Ectodermal cell (in vitro differentiated cells): ENCODE results near the gene RAB35.

Experiments
- H3K27ac ChIP-seq: 2 replicates; pipeline ENCODE4 v1.7.0; 2013; ENCODE audit warnings: mild to moderate bottlenecking, low read depth, low read length; ENCODE audit not compliant: insufficient read depth, poor library complexity, severe bottlenecking
- H3K27me3 ChIP-seq: 2 replicates; pipeline ENCODE4 v1.7.0; 2013; ENCODE audit warnings: mild to moderate bottlenecking, low read length; ENCODE audit not compliant: insufficient read depth, control insufficient read depth, poor library complexity, severe bottlenecking
- H3K36me3 ChIP-seq: one replicate; pipeline ENCODE4 v1.7.0; 2013; ENCODE audit warnings: low read length; ENCODE audit not compliant: control insufficient read depth, insufficient read depth
- H3K4me1 ChIP-seq: one replicate; pipeline ENCODE4 v1.7.0; 2013; ENCODE audit warnings: low read length; ENCODE audit not compliant: control insufficient read depth, insufficient read depth
- H3K4me3 ChIP-seq: 2 replicates; pipeline ENCODE4 v1.7.0; 2013; ENCODE audit warnings: low read depth, low read length, control low read depth; ENCODE audit not compliant: insufficient read depth
- H3K9me3 ChIP-seq: 2 replicates; pipeline ENCODE4 v1.7.0; 2013; ENCODE audit warnings: mild to moderate bottlenecking, low read length, moderate library complexity; ENCODE audit not compliant: control insufficient read depth
- WGBS, 2 experiments: methylation state at CpG; one replicate each; pipeline ENCODE4 v1.1.7; 2013; ENCODE audit warnings: missing lambda C conversion rate in 2 of 2; 5-methylcytosine and 5-hydroxymethylcytosine counted together

RAB35 gene

DNA sequence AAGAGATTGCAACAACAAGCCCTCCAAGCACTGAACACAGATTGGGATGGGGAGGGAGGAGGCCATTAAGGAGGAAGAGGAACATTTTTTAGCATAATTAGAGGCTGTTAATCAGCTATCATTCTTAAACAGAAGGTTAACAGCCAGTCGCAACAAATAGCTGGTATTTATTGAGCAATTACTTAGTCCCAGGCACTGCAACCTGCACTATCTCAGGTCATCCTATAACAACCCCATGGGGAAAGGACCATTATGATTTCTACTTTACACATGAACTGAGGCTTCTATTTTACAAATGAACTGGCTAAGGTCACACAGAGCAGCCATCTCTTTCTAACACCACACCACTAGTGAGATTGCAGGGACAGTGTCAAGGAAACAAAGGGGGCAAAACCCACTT is 10.4 kb downstream of the RAB35 start:
- Histone ChIP-seq H3K36me3 (no peaks in the 10 kb centered on the region), H3K4me1 (peaks cover 5% of the 10 kb centered on the region), H3K4me3 (no peak overlapping the region), H3K27me3 (no peaks in the 10 kb centered on the region), H3K9me3 (no peaks in the 10 kb centered on the region), H3K27ac (no peak overlapping the region)
- WGBS, 2 experiments = 91 to 95% methylated on average over 1 of the region's 1 CpG

DNA sequence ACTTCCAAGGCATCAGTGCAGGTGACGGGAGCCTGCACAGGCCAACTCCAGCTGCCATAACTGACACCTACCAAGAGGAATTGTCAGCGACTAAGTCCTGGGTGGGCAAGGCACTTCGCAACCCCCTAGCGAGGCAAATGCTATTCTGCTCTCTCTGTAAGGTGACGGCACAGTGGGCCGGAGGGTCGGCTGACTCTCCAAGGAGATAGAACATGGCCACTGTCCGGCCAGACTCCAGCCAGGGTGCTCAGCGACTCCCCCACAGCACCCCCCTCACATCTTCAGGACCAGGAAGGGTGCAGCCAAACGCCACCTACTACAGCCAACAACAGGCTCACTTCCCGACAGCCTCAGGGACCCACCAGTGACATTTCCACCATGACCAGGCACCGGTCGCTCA is 13.2 kb downstream of the RAB35 start:
- no peak overlapping the region for H3K27ac ChIP-seq
- H3K4me1 ChIP-seq = peaks cover 5% of the 10 kb centered on the region
- no peaks in the 10 kb centered on the region for H3K27me3 ChIP-seq
- WGBS, 2 experiments = 96% methylated on average over 13 of the region's 13 CpGs
- H3K9me3 ChIP-seq = no peaks in the 10 kb centered on the region
- H3K4me3 ChIP-seq = no peak overlapping the region
- H3K36me3 ChIP-seq = no peaks in the 10 kb centered on the region

DNA sequence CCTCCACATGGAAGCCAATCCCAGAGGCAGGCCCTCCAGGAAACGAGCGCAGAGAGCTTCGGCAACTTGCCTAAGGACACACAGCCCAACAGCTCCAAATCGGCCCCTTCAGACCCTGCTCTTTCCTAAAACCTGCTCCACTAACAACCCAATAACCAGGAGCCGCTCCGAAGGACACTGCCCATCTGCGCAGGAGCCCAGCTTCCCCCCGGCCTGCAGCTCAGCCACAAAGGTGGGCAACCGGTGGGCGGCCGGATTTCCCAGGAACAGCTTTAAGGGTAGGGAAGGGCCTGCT is 13.6 kb downstream of the RAB35 start:
- no peaks in the 10 kb centered on the region for H3K9me3 ChIP-seq
- peaks cover 5% of the 10 kb centered on the region for H3K4me1 ChIP-seq
- H3K27me3 ChIP-seq = no peaks in the 10 kb centered on the region
- 89% methylated on average over 11 of the region's 11 CpGs for WGBS, 2 experiments
- no peak overlapping the region for H3K27ac ChIP-seq
- H3K4me3 ChIP-seq = no peak overlapping the region
- H3K36me3 ChIP-seq = peaks cover 3% of the 10 kb centered on the region

DNA sequence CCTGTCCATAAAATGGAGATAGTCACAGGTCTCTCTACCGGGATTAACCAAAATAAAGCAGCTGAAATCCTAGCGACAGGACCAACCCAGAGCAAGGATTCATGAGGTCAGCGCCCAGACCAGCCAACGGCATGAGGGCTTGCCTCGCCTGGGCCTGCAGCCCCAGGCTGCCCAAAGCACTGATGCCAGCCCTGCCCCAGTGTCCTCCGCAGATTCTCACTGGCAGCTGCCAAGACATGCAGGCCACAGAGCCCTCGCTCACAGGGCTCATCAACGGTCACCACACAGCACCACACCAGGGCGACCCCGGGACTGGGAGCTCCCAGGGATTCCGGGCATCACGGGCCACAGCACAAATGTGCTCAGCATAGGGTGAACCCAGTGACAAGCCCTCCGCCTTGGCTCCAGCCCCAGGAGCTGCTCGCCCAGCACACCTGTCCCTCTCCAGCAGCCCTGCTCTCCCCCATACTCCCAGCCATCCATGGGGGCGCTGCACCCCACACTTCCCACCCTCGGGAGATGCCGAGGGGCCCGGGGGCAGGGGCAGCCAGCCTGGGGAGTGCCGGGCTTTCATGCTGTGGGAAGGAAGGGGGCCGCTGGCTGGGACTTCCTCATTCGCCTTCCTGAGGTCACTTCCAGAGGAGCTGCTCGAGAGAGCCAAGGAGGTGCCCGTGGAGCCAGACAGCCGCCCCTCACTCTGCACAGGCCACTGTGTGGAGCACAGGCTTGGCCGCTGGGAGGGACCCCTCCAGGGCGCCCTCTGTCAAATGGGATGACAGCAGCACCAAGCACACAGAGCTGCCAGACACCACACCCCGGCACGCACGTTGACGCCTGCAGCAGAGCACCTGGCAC is 14.1 kb downstream of the RAB35 start:
- Histone ChIP-seq H3K36me3 (peaks cover 3% of the 10 kb centered on the region), H3K4me1 (peaks cover 5% of the 10 kb centered on the region), H3K9me3 (no peaks in the 10 kb centered on the region), H3K4me3 (no peak overlapping the region), H3K27ac (no peak overlapping the region), H3K27me3 (no peaks in the 10 kb centered on the region)
- 92 to 94% methylated on average over 30 of the region's 30 CpGs for WGBS, 2 experiments

DNA sequence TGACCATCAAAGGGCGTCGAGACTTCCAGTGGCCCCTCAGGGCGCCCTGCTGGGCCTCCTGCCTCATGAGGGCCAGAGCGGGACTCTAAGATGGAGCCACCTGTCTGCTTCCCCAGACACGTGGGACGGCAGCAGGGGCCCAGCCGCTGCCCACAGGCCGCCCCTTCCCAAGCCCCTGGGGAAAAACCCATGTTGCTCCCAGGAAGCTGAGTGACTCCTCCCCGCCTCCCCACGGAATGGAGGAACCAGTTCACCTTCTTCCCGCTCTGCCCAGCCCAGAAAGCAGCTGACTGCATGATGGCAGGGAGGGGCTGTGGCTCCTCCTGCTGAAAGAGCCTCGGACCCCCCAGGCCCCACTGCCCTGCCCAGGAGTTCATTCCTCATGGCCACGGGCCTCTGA is 14.9 kb downstream of the RAB35 start:
- Histone ChIP-seq H3K4me1 (peaks cover 5% of the 10 kb centered on the region), H3K27me3 (no peaks in the 10 kb centered on the region), H3K4me3 (no peak overlapping the region), H3K27ac (no peak overlapping the region), H3K36me3 (peaks cover 3% of the 10 kb centered on the region), H3K9me3 (no peaks in the 10 kb centered on the region)
- 90 to 92% methylated on average over 13 of the region's 13 CpGs for WGBS, 2 experiments

DNA sequence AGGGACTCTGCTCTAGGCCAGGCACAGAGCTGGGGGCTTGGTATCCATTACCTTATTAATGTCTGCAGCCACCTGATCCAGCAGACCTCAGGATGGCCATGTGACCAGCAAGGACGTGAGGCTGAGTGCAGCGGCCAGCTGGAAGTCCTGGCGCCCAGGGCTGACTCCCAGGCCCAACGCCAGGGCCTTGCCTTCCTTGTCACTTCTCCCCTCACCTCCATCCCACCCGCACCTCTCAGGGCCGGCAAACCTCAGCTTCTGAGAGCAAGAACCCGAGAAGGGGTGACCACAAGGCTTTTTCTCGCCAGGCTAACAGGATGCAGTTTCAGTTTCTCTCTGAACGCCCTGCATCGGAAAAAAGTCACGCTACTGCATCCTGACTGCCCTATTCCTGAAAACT is 15.4 kb downstream of the RAB35 start:
- H3K4me1 ChIP-seq = peaks cover 5% of the 10 kb centered on the region
- peaks cover 3% of the 10 kb centered on the region for H3K36me3 ChIP-seq
- no peaks in the 10 kb centered on the region for H3K27me3 ChIP-seq
- WGBS, 2 experiments = 93% methylated on average over 11 of the region's 11 CpGs
- H3K9me3 ChIP-seq = no peaks in the 10 kb centered on the region
- H3K4me3 ChIP-seq = no peak overlapping the region
- no peak overlapping the region for H3K27ac ChIP-seq

DNA sequence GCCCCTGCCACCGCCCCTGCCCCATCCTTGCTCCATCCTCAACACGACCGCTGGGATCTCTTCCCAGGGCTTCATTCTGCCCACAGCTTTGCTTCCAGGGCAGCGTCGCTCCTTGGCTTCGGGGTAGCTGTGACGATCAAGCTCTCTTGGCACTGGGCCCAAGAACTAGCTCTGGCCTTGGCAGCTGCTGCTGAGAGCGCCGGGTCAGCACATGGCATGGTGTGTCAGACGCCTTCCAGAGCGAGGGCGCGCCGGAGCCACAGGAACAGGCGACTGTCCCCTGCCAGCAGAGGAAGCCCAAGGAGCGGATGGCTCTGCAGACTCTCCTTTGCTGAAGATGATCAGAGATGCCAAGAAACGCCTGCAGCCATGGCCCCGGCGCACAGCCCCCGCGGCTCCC is 15.9 kb downstream of the RAB35 start:
- Histone ChIP-seq H3K9me3 (no peaks in the 10 kb centered on the region), H3K4me3 (no peak overlapping the region), H3K27me3 (no peaks in the 10 kb centered on the region), H3K4me1 (peaks cover 5% of the 10 kb centered on the region), H3K36me3 (peaks cover 3% of the 10 kb centered on the region), H3K27ac (no peak overlapping the region)
- 94 to 95% methylated on average over 21 of the region's 21 CpGs for WGBS, 2 experiments

DNA sequence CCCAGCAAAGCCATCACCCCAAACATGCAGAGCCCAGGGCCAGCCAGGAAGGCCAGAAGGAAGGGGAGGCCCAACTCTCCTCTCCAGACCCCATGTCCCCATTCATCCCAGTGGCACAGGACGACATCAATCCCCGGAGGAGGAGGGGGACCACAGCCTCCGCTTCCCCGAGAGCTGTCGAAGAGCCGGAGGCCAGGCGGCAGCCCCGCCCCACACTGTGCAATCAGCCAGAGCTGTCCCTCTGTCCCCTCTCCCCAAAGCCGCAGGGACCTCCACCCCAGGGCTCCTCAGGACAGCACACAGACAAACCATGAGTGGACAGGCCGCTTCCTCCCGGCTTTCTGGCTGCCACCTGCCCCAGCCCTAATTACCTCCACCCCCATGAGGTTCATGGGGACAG is 16.8 kb downstream of the RAB35 start:
- 90 to 91% methylated on average over 11 of the region's 11 CpGs for WGBS, 2 experiments

DNA sequence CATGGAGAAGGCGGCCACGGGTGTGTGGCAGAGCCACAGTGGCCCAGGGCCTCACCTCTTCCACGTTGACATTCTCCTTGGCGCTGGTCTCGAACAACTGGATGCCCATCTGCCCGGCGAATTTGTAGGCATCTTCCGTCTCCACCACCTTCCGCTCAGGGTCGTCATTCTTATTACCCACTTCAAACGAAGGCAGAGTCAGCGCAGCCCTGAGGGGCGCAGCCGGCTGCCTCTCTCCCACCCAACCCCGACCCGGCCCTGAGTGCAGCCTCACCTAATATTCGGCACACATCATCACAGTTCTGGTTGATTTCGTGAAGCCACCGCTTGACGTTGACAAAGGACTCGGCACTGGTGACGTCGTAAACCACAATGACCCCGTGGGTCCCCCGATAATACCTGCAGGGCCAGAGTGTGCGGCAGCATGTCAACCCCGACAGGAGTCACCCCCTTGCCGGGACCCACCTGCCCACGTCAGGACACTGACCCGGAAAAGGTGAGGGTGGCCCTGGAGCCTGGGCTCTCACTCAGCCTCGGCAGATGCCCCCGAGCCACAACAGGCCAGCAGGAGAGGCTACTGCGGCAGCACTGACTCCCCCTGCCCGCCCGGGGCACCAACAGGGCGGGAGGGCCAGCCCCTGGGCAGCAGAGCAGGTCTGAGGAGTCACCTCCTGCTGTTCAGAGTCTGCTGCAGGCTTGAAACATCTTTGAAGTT is 17.6 kb downstream of the RAB35 start:
- Histone ChIP-seq H3K36me3 (peaks cover 3% of the 10 kb centered on the region), H3K9me3 (no peaks in the 10 kb centered on the region), H3K4me3 (no peak overlapping the region), H3K27ac (no peak overlapping the region), H3K4me1 (peaks cover 21% of the 10 kb centered on the region), H3K27me3 (no peaks in the 10 kb centered on the region)
- 95 to 96% methylated on average over 36 of the region's 36 CpGs for WGBS, 2 experiments

More for the DNA sequence above, 16.8 kb downstream of the RAB35 start:
- H3K9me3 ChIP-seq = no peaks in the 10 kb centered on the region
- no peaks in the 10 kb centered on the region for H3K27me3 ChIP-seq
- H3K4me1 ChIP-seq = peaks cover 12% of the 10 kb centered on the region
- H3K4me3 ChIP-seq = no peak overlapping the region
- peaks cover 3% of the 10 kb centered on the region for H3K36me3 ChIP-seq
- H3K27ac ChIP-seq = no peak overlapping the region

DNA sequence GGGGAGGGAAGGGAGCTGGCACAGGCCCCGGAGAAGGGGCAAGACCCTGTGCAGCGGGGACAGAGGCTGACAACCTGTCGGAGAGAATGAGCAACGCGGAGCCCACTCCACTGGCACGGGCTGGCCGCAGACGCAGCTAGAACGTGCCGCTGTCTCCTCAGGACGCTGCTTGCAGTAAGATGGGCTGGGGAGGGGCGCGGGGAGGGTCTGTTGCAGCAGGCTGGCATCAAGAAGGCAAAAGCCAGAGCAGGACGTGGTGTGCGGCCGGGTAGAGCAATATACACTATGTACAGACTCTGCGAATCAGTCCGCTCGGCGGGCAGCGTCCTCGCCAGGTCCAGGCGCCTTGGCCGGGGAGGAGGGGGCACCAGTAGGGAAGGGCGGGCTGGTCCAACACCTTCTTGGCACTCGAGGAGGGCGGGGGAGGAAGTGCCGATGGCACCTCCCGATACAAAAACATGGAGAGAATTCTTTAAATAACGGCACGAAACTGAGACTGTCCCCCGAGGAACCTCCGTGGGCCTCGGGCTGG is 19.8 kb downstream of the RAB35 start:
- no peak overlapping the region for H3K27ac ChIP-seq
- no peak overlapping the region for H3K4me3 ChIP-seq
- H3K9me3 ChIP-seq = no peaks in the 10 kb centered on the region
- WGBS, 2 experiments = 95% methylated on average over 34 of the region's 34 CpGs
- H3K27me3 ChIP-seq = no peaks in the 10 kb centered on the region
- H3K4me1 ChIP-seq = peaks cover 33% of the 10 kb centered on the region
- peaks cover 3% of the 10 kb centered on the region for H3K36me3 ChIP-seq
